Kidney capillary endothelial cell (primary cell): ENCODE data around the gene TMEM150C.
"Not testable (repeated sequence)": the region's sequence is repeated elsewhere in the genome, so short reads cannot be mapped to it uniquely, and the experiment has no call there.

ENCODE experiments used
- DNase-seq: peaks from one replicate; pipeline ENCODE4 v3.0.0-alpha.2; 2018; ENCODE audit warnings: low spot score

TMEM150C gene

DNA sequence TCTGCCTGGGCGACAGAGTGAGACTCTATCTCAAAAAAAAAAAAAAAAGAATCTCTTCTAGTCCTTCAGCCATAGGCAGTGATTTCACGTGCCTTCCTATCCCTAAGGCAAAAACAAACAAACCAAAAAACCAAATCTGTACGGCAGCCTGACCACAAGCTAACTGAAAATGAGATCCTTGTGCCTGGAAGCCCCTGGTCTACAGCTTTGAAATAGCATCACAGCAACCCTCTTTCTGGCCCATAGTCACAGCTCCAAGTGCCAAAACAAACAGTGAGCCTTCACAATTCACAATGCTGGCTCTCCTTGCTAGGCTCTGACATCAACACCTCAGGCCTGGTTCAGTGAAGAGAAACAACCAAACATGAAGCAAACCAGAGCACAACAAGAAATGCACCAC is 46.1 kb downstream of the TMEM150C start:
- no peak for DNase-seq

DNA sequence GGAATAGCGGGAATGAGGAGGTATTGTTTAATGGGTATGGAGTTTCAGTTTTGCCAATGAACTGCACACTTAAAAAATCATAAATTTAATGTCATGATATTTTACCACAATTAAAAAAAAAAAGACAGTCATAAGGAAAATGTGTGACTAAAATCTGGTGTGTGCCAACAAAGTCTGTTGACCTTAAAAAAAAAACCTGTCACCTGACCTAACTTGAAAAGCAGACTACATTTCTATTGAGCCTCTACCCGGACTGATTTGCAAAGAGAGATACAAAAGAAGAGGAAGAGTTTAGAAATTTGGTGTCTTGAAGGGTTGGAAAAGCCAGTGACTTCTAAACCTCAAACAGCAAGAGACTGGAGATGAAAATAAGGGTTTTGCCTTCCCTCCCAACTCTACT is 48.4 kb downstream of the TMEM150C start:
- no peak for DNase-seq

DNA sequence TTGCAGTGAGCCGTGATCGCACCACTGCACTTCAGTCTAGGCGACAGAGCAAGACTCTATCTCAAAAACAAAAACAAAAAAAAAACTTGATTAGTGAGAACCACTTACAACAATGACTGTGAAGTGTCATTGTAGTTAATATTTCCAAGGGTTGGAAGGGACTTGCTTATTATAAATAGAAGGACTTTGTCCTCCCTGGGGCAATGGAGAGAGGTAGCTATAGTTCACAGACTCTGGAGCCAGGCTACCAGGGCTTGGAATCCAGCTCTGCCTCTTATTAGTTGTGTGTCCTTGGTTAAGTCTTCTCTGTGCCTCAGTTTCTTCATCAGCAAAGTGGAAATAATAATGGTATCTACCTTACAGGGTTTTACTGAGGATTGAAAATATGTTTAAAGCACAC is 51.6 kb downstream of the TMEM150C start:
- DNase-seq, result no peak

DNA sequence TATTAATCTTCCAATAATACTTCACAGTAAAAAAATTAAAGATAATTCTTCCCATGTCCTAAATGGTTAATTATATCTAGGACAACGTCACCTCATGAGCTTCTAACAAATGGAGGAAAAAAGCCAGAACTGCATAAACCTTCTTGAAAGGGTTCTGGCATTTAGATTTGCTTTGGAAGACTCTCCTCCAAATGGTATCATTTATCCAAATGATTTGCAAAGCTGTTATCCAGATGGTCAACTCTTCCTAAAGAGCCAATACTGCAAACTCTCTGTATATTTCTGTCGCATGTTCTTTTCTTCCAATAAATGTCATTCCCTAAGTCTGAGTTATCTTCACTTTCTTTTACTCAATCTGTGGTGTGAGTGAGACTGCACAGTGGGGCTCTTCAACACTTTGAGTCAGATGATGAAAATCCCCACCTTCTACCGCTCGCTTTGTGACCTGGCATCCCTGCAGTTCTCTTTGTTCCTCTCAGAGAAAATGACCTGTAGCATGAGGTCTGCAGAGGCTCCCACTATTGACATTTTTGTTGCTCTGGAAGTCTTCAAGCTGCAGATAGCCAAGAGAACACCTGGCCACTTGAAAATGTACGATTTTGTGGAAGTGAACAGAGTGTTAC is 52.9 kb downstream of the TMEM150C start:
- no peak for DNase-seq

DNA sequence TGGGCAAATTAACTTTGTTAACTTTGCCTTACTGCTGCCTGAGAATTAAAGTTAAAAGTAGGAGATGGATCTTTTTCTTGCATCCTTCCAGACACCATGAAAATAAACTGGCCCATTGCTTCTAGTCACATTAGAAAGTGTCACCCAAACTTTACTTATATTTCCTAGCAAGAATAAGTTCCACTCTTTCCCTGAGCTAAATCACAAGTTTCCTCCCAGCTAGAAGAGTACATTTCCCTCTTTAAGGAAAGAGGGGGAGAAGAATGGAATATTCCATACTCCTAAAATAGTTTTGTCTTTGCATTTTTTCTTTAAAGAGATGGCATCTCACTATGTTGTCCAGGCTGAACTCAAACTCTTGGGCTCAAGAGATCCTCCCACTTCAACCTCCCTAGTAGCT is 53.8 kb downstream of the TMEM150C start:
- no peak for DNase-seq

DNA sequence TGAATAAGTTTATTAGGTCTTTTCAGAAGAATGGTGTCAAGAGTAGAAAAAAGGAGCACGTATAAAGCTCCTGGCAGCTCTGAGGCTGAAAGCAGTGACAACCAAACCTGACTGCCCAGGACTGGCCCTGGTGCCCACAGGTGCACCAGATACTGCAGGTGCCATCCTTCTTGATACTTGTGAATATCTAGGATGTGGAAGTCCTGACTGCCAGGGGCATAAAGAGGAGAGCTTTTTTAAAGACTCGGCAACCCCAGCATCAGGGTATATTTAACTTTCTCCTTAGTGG is 60.7 kb downstream of the TMEM150C start:
- DNase-seq, result no peak

DNA sequence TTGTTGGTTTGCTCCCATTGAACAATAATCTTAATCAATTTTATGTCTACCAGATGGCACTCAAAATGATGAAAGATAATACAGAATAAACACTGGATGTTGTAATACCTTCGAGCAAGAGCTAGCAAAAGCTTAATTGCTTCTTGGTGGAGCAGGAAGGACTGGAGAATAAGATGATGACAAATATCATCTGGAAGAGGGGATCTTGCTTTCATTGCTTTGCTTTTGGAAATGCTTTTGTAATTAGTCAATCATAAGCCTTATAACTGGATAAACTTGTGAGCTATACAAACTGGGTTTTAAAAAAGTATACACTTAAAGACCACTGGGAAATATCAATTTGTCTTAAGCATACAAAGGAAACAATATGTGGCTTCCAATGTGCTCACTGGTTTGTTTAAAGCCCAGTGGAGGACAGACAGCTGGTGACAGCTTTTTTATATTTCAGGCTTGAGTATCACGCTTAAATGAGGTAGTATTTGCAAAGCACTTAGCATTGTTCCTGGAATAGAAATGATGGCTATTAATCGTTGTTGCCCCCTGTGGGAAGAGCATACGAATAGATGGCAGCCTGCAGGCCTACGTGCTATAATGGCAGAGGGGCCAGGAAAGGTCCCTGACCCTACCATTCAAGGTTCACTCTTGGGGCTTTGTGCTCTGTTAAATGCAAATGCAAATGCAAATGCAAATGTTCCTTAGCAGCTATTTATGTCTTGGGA is 61.2 kb downstream of the TMEM150C start:
- DNase-seq, result no peak

DNA sequence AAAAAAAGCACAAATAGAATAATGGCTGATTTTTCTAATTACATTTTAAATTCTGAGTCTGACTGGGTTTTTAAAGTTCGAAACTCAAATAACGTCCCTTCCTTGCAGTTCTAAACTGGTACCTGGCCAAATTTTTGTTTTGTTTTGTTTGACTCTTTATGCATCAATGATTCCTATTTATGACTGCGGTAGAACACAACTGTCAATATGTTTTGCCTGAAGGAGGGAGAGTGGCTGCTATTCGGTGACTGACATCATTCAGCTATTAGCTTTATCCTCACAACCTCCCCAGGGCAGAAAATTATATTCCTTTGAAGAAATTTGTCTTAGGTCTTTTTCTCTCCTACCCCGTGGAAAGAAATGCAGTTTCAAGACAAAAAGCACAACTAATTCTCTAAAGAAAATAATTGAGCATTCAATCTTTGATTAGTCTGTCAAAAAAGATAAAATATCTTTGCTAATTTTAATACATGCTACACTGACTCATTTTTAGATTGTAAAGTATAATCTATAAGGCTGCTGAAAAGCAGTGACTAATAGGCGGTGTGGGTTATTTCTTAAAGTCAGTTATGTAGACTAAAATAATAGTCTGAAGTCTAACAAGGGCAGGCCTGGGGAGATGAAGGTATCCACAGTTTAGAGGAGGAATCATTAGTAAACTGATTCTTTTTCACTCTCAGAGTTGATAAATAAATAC is 61.9 kb downstream of the TMEM150C start:
- DNase-seq, result no peak

DNA sequence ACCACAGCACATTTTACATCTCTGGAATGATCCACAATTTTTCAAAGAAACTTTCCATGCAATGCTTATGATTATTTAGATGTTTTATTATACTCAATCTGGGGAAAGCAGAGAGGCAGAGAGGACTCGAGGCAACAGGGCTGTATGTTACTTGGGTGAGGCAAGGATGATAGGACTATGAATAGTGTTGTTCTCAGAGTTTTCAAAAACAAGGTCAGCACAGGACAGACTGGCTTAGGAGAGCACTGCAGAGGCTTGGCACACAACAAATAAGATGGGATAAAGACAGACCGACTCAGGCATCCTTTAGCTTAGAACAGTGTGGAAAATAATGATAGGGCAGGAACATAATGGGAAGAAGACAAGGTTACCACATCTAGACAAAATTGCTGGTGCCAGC is 65.4 kb downstream of the TMEM150C start:
- DNase-seq, result no peak

DNA sequence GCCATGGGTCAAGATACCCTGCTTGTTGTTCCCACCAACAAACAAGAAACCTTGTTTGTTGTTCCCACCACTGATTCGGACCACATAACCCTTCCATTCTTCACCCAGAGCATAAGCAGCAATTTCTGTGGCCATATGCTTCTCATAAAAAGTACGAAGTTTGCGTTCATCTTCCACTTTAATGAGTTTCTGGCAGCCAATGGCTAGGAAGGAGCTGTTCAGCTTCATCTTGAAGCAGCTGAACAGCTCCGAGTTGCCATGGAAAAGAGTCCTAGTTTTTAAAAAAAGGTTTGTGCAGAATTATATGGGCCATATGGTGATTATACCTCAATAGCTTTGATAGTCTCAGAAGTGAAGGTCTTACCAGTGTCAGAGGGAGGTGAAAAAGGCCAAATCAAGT is 66.1 kb downstream of the TMEM150C start:
- no peak for DNase-seq

DNA sequence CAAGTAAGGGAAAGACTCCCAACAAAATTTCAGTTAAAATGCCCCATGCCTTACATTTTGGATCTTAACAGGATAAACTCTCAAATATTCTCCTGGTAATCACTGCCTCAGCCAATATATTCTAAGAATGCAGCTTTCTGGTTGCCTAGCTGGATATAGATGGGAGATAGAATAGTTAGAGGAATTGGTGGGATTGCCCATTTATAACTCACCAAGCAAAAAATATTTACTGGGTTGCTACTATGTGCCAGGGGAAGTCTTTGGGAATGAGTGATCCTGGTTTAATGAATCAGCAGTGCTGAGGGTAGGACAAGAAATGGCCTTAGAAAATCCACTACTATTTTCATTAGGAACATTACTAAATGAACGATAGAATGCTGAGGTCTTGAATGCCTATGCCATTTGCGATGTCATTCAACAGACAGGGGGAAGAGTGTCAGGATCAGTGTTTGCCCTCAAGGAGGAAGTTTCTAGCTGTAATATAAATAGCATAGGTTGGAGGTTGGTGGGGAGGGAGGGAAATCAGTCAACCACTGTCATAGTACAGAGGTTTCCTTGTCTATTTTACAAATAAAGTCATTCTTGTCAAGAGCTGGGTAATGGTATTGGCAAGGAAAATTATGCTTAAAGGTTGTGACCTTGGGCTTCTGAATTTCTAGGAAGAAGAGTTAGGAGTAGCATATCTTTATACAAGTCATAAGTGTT is 67.9 kb downstream of the TMEM150C start:
- DNase-seq, result no peak

DNA sequence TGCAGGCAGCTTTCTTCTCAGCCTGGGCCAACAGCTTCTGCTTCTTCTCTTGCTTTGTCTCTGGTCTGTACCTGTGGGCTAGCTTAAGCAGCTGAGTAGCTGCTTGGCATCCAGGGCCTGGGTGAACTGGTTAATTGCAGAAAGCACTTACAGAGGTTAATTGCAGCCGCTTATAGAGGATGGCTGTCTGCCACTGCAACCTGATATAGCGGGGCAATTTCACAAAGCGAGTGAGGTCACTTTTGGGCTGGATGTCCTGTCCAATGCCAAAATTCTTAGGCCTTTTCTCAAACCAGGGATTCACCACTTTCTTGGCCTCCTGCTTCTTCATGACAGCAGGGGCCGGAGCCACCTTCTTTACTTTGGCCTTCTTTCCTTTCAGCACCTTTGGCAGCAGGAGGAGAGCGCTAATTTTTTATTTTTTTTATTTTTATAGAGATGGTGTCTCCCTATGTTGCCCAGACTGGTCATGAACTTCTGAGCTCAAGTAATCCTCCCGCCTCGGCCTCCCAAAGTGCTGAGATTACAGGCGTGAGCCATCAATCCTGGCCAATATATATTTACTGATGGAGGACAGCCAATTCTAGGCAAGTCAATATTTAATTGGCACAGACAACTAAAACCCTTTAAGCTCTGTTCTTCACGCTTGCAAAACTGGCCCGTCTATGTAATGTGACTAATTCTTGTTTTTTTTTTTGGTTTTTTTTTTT is 70.4 kb downstream of the TMEM150C start:
- no peak for DNase-seq

DNA sequence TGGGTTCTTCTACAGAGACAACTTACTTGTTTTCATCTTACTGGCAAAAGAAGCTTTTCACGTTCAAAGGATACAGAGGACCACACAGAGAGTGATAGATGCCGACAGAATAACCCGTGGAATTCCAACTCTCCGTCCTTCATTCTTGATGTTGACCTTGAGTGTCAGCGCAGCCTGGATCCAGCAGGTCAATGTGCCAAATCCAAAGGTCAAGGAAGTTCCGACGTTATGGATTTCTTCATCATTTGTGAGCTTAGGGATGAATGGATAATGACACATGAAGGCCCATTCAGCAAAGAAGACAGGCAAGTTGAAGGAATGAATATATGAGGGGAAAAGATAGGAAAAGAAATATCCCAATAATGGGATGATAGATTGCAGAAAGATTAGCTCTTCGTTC is 71.8 kb downstream of the TMEM150C start:
- DNase-seq, result no peak

DNA sequence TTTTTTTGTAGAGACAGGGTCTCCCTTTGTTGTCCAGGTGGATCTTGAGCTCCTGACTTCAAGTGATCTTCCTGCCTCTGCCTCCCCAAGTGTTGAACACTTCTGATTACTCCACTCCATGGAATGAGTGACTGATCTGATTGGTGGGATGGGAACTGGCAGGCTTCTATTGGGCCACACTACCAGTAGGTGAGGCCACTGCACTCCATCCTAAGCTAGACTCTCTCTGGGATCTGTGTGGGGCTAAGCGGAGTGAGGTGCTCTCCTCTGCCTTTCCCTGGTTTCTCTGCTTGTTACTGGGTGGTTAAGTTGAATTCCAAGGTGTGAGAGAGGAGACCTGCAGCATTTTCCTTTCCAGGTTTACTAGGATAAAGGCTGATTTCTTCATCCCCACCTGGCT is 72.7 kb downstream of the TMEM150C start:
- DNase-seq, result no peak

DNA sequence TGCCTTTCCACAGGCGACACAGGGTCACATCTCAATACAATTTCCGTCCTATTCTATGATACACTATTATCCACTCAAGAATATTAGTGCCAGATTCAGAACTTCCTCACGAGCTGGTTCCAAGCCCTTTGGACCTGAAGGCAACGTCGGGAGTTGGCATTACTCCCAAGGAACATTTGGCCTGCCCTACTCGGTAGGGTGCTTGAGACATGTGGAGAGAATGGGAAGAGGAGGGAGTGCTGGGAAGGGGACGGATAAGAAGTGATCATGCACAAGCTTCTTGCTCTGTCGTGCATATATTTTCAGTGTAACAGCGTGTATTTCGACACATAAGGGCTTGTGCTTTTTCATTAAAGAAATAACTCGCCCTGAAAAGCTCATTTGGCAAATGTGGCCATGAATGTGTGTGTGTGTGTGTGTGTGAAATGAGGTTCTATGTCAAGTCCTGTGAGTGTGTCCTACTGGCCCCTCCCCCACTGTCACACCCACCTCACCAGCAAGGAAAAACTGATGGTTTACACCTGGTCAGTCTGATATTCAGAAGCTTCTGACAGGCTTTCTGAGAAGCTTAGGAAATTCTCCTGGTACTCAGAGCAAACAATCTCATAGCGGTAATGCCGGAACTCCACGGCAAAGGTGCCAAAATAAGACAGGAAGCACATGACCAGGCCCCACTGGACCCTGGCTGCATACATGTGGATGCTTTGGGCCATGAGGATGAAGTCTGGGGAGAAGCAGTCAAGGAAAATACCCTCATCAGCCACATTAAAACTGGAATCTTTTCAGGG is 76.6 kb downstream of the TMEM150C start:
- DNase-seq, result no peak

DNA sequence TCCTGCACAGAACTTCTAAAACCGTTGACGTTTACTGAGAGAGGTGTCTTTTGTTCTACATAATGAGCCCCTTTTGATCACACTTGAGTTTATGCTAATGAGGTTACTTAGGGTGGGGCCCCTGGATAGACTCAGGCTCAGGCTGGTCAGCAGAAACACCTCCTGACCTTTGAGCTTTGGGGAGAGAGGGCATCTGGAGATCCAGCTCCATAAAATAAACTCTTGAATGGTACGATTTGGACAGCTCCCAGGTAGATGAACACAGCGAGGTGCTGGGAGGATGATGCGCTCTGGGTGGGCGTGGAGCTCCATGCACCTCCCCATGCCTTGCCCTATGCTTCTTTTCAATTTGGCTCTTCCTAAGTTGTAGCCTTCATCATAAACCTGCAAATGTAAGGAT is 79.4 kb downstream of the TMEM150C start:
- DNase-seq, result no peak

DNA sequence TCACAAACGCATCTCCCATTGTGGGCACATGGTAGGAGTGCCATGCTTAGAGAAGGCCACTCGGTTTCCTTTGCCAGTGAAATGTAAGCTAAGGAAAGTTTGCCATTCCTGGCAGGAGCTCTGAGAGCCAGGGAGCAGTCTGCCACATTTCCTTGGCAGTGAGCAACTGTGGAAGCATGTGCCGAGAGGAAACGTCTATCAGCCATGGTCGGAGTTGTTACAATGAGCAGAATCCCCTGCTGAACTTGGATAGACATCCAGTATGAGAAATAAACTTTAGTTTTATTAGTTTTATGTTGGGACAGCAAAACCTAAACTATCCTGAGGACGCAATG is 80.3 kb downstream of the TMEM150C start:
- no peak for DNase-seq

DNA sequence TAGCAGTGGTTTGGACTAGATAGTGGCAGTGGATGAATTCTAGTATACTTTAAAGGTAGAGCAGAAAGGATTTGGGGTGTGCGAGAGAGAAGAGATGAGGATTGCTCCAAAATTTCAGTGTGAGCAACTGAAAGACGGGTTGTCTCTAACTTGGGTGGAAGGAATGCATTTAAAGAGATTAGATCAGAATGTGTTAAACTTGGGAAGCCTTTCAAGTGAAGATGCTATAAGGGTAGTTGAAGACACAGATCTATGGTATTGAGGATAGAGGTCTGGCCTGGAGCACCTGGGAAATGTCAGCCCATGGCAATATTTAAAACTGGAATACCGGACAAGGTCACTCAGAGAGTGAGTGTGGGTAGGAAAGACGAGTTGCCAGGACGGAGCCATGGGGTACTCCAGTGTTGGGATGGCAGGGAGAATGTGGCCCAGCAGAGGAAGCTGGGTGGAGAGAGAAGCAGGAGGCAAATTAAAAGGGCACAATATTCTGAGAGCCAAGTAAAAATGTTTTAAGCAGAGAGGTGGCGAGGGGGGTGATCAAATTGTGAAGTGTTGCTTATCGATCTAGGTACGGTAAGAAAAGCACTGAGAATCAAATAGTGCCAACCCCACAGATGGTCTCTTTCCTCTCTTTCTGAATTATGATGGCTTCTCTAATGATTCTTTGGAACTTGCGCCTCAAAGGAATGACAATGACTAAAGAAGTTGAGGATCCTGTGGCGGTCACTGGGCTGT is 80.8 kb downstream of the TMEM150C start:
- no peak for DNase-seq

DNA sequence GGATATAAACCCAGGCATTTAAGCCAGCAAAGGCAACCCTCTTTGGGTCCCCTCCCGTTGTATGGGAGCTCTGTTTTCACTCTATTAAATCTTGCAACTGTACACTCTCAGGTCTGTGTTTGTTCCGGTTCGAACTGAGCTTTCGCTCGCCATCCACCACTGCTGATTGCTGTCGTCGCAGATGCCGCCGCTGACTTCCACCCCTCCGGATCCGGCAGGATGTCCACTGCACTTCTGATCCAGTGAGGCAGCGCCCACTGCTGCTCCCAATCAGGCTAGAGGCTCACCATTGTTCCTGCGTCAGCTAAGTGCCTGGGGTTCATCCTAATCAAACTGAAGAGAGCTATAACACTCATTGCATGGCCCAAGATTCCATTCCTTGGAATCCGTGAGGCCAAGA is 82.2 kb downstream of the TMEM150C start:
- no peak for DNase-seq

DNA sequence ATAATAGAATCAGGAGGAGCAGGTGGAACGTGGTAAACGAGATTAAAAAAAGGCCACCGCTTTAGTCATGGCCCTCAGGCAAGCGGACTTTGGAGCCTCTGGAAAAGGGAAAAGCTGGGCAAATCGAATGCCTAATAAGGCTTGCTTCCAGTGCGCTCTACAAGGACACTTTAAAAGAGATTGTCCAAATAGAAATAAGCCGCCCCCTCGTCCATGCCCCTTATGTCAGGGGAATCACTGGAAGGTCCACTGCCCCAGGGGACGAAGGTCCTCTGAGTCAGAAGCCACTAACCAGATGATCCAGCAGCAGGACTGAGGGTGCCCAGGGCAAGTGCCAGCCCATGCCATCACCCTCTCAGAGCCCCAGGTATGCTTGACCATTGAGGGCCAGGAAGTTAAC is 84.3 kb downstream of the TMEM150C start:
- DNase-seq, result not testable (repeated sequence)

DNA sequence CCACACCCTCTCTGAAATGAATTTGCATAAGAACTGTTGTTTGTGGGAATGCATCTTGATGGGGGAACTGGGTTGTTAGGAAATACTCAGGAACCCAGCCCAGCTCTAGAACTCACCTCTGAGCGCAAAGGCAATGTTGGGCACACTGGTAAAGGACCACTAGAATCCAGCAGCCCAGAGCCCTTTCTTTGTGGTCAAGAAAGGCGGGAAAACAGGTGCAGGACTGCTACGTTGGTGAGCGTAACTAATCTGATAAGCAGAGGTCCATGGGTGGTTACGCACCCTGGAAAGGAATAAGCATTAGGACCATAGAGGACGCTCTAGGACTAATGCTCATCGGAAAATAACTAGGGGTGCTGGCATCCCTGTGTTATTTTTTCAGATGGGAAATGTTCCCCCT is 85.9 kb downstream of the TMEM150C start:
- not testable (repeated sequence) for DNase-seq
